ENCODE data around the gene SLCO1A2.

Gene SLCO1A2

DNA sequence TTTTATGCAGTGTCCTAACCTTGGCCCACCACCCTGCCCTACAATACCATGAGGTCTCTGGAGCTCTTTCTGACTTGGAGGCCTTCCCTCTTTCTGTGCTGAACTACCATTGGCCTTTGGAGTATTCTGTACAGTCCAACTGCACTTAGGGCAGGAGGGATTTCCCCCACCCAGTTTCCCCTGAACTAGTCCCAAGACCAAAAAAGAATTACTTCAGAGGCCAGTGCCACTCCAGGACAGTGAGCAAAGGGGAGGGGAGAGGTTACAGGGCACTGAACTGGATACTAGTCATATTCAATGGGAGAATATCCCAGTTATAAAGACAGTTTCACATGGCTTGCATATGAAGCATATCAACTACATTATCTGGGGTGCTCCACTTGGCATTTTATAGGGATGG lies 6.1 kb downstream of the SLCO1A2 start:
- DNase-seq (ENCODE audit: low read depth) = no peak

DNA sequence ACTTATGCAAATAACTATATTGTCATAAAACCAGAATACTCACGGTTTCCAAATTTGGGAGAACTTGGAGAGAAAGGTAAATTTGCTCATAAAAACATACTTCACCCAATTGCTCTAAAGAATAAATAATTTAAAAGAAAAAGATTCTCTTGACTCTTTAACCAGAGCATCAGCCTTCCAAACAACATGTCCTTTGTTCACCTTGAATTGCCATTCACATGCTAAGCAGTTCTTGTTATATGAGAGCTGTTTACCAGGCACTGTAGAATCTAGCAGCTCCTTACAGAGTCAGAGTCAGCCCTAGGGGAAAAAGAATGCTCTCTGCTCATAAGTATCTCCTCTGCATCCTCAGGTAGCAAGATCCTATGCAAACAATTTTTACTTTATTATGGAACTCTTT lies 10.2 kb downstream of the SLCO1A2 start:
- DNase-seq (ENCODE audit: low read depth) = no peak

- DNase-seq (ENCODE audit: low read depth) = no peak
Measured at GRCh38 chr12:21323736-21324135, 11.0 kb downstream of the SLCO1A2 start.

DNA sequence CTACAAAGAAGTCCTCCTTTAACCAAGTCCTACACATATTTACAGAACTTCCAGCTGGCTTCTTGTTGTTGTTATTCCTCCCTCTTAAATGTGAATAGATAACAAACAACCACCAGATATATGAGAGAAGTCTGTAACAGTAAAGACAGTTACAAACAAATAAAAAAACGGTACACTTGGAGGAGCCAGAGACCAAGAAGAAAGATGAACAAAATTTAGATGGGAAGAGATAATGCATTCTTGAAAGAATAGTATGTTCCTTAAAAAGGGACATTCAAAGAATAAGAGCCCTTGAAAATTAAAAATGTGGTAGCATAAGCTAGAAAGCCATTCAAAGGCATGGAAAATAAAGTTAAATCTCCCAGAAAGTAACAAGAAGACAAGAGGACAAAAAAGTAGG lies 25.9 kb downstream of the SLCO1A2 start:
- no peak for DNase-seq (ENCODE audit: low read depth)

DNA sequence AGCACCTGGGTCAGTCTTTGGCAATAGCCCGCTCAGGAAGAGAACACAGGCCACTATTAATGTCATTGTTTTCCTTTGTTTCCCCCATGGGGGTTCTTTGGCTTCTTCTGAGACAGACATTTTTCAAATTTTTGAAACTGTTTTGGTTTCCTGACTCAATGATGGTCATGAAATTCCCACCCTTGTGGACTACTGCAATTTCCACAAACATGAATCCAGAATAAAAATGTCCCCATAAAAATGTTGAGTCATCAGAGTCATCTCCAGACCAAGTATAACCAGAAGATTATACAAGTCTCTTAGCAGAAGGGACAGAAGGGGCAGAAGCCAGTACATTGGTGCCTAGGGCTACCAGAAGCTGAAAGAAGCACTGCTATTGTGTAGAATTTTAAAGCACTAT lies 29.1 kb downstream of the SLCO1A2 start:
- DNase-seq (ENCODE audit: low read depth) = no peak

DNA sequence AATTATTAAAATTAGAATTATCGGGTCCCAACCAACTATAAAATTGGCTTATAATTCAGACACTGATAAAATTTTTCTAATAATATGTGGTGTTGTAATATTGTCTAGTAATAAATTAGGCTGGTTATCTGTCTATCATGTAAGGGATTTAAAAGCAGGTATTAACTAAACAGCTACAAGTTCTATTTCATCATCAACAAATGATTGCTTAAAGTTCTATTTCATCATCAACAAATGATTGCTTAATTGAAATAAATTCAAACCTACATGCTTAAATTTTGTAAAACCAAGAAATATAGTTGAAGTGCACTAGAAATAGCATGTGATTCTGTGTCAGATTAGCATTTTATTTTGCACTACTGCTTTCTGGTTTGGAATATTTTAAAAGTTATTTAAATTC lies 34.1 kb downstream of the SLCO1A2 start:
- DNase-seq (ENCODE audit: low read depth) = no peak

- DNase-seq (ENCODE audit: low read depth) = peak; percentile 17
Measured at GRCh38 chr12:21296751-21297406, 37.8 kb downstream of the SLCO1A2 start.

DNA sequence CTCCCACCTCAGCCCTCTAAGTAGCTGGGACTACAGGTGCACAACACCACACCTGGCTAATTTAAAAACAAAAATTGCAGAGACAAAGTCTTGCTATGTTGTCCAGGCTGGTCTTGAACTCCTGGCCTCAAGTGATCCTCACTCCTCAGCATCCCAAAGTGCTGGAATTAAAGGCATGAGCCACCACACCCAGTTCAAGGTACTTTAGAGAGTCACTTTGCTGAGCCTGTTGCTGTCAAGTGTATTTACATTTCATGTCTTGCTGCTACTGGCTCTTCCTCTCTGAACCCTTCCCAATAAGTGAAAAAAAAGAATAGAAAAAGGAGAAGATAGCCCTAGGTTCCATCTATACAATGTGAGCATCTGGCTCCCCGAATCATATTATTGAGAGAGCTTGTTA lies 38.4 kb downstream of the SLCO1A2 start:
- no peak for DNase-seq (ENCODE audit: low read depth)

GRCh38 chr12:21294176-21294575 lies 40.5 kb downstream of the SLCO1A2 start:
- no peak for DNase-seq (ENCODE audit: low read depth)

- no peak for DNase-seq (ENCODE audit: low read depth)
Measured at GRCh38 chr12:21292111-21292510, 42.6 kb downstream of the SLCO1A2 start.

GRCh38 chr12:21289698-21290097 lies 45.0 kb downstream of the SLCO1A2 start:
- no peak for DNase-seq (ENCODE audit: low read depth)

DNA sequence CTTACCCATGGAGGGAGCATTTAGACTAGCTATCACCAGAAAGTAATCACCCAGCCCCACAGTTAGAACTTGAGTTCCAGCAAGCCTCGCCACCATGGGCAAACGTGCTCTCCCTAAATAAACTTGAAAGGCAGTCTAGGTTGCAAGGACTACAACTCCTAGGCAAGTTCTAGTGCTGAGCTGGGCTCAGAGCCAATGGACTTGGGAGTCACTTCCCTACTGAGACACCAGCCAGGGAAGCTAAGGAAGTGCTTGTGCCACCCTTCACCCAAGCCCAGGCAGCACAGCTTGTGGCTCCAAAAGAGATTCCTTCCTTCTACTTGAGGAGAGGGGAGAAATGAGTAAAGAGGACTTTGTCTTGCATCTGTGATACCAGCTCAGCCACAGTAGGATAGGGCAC lies 57.9 kb downstream of the SLCO1A2 start:
- no peak for DNase-seq (ENCODE audit: low read depth)

- peak; percentile 7 for DNase-seq (ENCODE audit: low read depth)
Measured at GRCh38 chr12:21265932-21266331, 68.8 kb downstream of the SLCO1A2 start.

DNA sequence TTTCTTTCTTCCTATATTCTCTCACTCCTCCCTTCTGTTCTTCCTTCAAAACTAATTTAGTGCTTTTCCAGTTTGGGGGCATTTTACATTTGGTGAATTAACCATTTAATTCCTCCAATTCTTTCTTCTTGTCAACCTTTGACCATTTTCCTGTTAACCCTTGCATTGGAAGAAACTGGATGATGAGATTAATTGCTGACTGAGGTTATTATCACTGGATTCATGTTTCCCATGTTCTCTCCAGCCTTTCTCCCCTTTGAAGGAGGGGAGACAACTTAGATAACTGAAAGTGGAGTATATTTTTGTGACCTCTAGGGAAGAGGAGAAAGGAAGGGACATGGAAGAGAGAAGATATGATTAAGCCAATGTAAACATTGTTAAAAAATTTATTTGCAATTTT lies 70.5 kb downstream of the SLCO1A2 start:
- no peak for DNase-seq (ENCODE audit: low read depth)

DNA sequence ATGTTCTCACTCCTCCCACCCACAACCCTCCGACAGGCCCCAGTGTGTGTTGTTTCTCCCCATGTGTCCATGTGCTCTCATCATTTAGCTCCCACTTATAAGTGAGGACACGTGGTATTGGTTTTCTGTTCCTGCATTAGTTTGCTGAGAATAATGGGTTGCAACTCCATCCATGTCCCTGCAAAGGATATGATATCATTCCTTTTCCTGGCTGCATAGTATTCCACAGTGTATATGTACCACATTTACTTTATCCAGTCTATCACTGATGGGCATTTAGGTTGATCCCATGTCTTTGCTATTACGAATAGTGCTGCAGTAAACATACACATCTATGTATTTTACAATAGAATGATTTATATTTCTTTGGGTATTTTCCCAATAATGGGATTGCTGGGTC lies 77.5 kb downstream of the SLCO1A2 start:
- no peak for DNase-seq (ENCODE audit: low read depth)

DNA sequence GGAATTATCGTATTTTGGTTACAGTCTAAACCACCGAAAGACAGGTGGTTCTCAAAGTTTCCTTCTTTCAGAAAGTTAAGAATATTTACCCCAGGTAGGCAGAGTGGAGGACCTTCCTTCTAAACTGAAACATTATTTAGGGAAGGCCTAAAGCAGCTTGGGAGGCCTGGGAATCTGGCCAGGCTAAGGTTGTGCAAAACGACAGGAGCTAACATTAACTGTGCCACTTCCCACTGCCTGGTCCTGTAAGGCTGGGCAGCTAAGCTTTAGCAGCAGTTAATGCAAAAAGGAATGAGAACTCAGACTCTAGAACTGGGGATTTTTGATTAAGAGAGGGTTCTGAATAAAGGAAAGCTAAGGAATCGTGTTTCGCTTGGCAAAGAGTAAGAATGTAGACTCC lies 82.6 kb downstream of the SLCO1A2 start:
- DNase-seq (ENCODE audit: low read depth) = no peak

DNA sequence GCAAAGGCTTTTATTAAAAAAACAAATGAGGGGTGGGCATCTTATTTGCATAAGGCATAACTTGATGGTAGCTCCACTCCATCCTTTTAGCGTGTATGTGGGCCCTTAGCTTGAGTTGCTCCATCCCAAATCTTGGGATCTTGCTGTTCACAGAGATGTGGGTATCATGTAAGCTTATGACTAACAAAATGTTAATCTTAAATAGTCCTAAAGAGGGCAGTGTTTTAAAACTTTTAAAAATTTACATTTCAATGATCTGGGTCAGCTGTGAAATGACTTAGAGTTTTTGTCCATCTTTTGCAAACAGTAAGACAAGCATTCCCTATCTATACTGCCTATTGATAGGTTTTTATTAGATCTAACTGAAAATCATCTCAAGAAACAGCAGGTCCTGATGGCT lies 86.0 kb downstream of the SLCO1A2 start:
- peak; percentile 21 for DNase-seq (ENCODE audit: low read depth)

DNA sequence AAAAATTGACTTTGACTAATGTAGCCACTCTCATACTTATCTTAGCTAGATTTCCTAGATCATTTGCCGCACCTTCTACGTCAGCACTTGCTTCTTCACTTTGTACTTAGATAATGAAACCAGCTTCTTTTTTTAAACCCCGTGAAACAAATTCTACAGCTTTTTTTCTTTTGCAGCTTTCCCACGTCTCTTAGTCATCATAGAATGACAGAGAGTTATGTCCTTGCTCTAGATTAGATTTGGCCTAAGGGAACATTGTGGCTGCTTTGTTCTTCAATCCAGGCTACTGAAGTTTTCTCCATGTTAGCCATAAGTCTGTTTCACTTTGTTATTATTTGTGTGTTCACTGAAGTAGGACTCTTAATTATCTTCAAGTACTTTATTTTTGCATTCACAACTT lies 94.9 kb downstream of the SLCO1A2 start:
- DNase-seq (ENCODE audit: low read depth) = no peak

GRCh38 chr12:21234395-21234794 lies 100.3 kb downstream of the SLCO1A2 start:
- no peak for DNase-seq (ENCODE audit: low read depth)

DNA sequence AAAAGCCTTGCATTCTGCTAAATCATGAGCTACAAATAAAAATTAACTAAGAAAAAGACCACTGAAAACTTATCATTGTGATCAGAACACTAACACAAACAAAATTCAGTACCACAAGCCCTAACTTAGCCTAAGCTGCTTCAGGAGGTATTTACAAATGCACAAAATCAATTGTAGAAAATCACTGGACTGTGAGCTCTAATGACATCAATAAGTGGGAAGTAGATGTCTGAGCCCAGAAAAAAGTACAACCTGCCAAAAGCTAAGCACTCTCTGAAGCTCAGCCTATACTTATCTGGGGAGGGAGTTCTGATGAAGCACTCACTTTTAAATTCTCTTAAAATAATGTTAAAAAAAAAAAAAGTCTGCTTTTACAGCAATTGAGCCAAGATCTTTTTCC lies 110.8 kb downstream of the SLCO1A2 start:
- DNase-seq (ENCODE audit: low read depth) = no peak

DNA sequence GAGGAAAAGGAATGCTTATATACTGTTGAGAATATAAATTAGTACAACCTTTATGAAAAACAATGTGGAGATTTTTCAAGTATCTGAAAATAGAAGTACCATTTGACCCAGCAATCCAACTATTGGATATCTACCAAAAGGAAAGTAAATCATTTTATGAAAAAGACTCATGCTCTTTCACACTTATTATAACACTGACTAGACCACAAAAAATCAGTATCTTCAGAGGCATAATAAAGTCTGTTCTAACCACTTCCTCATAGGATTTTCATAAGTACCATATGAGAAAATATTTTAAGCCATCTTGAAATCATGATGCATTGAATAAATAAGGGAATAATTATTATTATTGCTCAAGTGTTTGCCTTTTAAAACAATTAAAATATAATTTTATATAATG lies 112.9 kb downstream of the SLCO1A2 start:
- DNase-seq (ENCODE audit: low read depth) = no peak

DNA sequence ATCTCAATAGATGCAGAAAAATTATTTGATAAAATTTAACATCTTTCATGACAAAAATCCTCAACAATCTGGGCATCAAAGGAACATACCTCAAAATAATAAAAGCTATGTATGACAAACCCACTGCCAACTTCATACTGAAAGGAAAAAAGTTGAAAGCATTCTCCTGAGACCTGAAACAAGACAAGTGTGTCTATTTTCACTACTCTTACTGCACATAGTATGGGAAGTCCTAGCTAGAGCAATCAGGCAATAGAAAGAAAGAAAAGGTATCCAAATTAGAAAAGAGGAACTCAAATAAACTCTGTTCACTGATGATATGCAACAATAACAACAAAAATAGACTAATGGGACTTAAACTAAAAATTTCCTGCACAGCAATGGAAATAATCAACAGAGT lies 113.6 kb downstream of the SLCO1A2 start:
- DNase-seq (ENCODE audit: low read depth) = no peak

- no peak for DNase-seq (ENCODE audit: low read depth)
Measured at GRCh38 chr12:21220266-21220665, 114.5 kb downstream of the SLCO1A2 start.

DNA sequence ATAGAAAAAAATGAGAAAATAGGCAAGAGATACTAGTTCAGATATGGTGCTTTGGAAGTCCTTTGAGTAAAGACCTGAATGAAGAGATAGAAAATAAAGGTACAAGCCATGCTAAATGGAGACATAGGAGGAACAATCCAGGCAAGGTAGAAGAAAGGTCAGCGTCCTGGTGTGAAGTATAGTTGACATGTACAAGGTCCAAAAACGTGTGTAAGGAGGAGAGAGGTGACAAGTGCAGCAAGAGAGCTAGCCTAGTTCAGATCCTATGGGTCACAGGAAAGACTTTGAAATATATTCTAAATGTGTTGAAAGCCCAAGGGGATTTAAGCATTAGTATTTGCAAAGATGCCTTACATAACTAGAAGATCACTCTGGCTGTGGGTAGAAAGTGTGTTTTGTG lies 115.5 kb downstream of the SLCO1A2 start:
- no peak for DNase-seq (ENCODE audit: low read depth)

All from iris pigment epithelial cell (primary cell).